Trophoblast cell (in vitro differentiated cells and primary cell): ENCODE results near the gene EPB41L1.

Source experiments
- DNase-seq, 2 donors: peaks; one replicate each; pipeline ENCODE4 v3.0.0-alpha.2; 2016
- H2AFZ ChIP-seq: 2 replicates; pipeline ENCODE4 v1.6.1; 2013; ENCODE audit warnings: low read length, moderate library complexity, mild to moderate bottlenecking; ENCODE audit not compliant: insufficient read depth, poor library complexity
- H2AK5ac ChIP-seq: 2 replicates; pipeline ENCODE4 v1.6.1; 2013; ENCODE audit warnings: mild to moderate bottlenecking, low read length
- H2BK120ac ChIP-seq: 2 replicates; pipeline ENCODE4 v1.6.1; 2013; ENCODE audit warnings: low read length, mild to moderate bottlenecking, moderate library complexity; ENCODE audit not compliant: insufficient read depth, poor library complexity
- H2BK12ac ChIP-seq: 2 replicates; pipeline ENCODE4 v1.6.1; 2013; ENCODE audit warnings: mild to moderate bottlenecking, low read length, moderate library complexity
- H2BK5ac ChIP-seq: 2 replicates; pipeline ENCODE4 v1.6.1; 2013; ENCODE audit warnings: low read length, low read depth, moderate library complexity, mild to moderate bottlenecking; ENCODE audit not compliant: poor library complexity
- H3K14ac ChIP-seq: 2 replicates; pipeline ENCODE4 v1.6.1; 2013; ENCODE audit warnings: mild to moderate bottlenecking, low read length
- H3K18ac ChIP-seq: 2 replicates; pipeline ENCODE4 v1.6.1; 2013; ENCODE audit warnings: mild to moderate bottlenecking, low read length
- H3K23ac ChIP-seq: 2 replicates; pipeline ENCODE4 v1.6.1; 2013; ENCODE audit warnings: low read length
- H3K27ac ChIP-seq: 2 replicates; pipeline ENCODE4 v1.5.1; 2013; ENCODE audit warnings: low read depth, mild to moderate bottlenecking, inconsistent platforms, low read length, moderate library complexity
- H3K27me3 ChIP-seq: 2 replicates; pipeline ENCODE4 v1.6.1; 2013; ENCODE audit warnings: inconsistent platforms, mild to moderate bottlenecking, low read length, moderate library complexity; ENCODE audit not compliant: insufficient read depth
- H3K36me3 ChIP-seq, 2 experiments: 1 replicate in 1 of 2; 2 replicates in 1 of 2; pipeline ENCODE4 v1.6.1; 2013; ENCODE audit warnings: low read length in 2 of 2, mild to moderate bottlenecking in 2 of 2, moderate library complexity in 1 of 2; ENCODE audit not compliant: insufficient read depth in 2 of 2, control insufficient read depth in 1 of 2
- H3K4ac ChIP-seq: 2 replicates; pipeline ENCODE4 v1.6.1; 2013; ENCODE audit warnings: low read depth, mild to moderate bottlenecking, low read length, moderate library complexity
- H3K4me1 ChIP-seq, 2 experiments: 1 replicate in 1 of 2; 2 replicates in 1 of 2; pipeline ENCODE4 v1.6.1; 2013; ENCODE audit warnings: low read length in 2 of 2, mild to moderate bottlenecking in 2 of 2, moderate library complexity in 1 of 2; ENCODE audit not compliant: insufficient read depth in 2 of 2, control insufficient read depth in 1 of 2
- H3K4me2 ChIP-seq: 2 replicates; pipeline ENCODE4 v1.6.1; 2013; ENCODE audit warnings: inconsistent platforms, mild to moderate bottlenecking, low read length, moderate library complexity
- H3K4me3 ChIP-seq: 2 replicates; pipeline ENCODE4 v1.5.1; 2013; ENCODE audit warnings: mild to moderate bottlenecking, low read depth, low read length, inconsistent platforms
- H3K79me1 ChIP-seq: one replicate; pipeline ENCODE4 v1.6.1; 2013; ENCODE audit warnings: low read length
- H3K79me2 ChIP-seq: 2 replicates; pipeline ENCODE4 v1.6.1; 2013; ENCODE audit warnings: low read length, mild to moderate bottlenecking; ENCODE audit not compliant: control insufficient read depth, insufficient read depth, poor library complexity
- H3K9ac ChIP-seq: 2 replicates; pipeline ENCODE4 v1.6.1; 2013; ENCODE audit warnings: mild to moderate bottlenecking, low read length
- H3K9me3 ChIP-seq: 2 replicates; pipeline ENCODE4 v1.6.1; 2013; ENCODE audit warnings: low read depth, mild to moderate bottlenecking, control low read depth, inconsistent platforms, low read length; ENCODE audit not compliant: insufficient read depth
- H4K12ac ChIP-seq: 2 replicates; pipeline ENCODE4 v1.6.1; 2013; ENCODE audit warnings: low read depth, mild to moderate bottlenecking, low read length, moderate library complexity
- H4K8ac ChIP-seq: 2 replicates; pipeline ENCODE4 v1.6.1; 2013; ENCODE audit warnings: low read depth, mild to moderate bottlenecking, low read length, moderate library complexity
- H4K91ac ChIP-seq: one replicate; pipeline ENCODE4 v1.6.1; 2013; ENCODE audit warnings: low read depth, mild to moderate bottlenecking, low read length, moderate library complexity
- WGBS: extraction: QIAGEN DNeasy Blood & Tissue Kit; methylation state at CpG from one replicate; pipeline ENCODE4 v1.1.7; 2013; ENCODE audit warnings: missing lambda C conversion rate; ENCODE audit not compliant: insufficient read length, insufficient coverage; ENCODE audit errors: extremely low coverage; 5-methylcytosine and 5-hydroxymethylcytosine counted together

Gene EPB41L1

DNA sequence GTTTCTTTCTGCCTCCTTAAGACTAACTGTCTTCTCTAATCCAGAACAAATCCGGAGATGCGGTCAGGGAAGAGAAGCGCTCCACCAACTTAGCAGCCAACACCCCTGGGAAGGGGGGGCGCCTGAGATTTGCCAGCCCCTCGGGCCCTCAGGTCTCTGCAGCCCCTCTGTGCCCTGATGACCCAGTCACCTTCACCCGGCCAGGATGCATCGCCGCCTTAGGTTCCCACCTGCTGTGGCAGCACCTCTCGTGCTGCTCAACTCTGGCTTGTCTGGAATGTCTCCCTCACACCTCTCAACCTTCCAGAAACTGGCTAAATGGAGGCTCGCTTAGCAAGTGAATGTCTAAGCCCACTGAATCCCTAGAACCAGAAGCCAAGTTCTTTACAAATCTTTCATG, 53.7 kb downstream of the EPB41L1 start:
- Histone ChIP-seq H3K23ac (no peak overlapping the region), H4K8ac (no peak overlapping the region), H3K4me1 (no peaks in the 10 kb centered on the region), H2BK120ac (no peak overlapping the region), H3K79me1 (no peaks in the 10 kb centered on the region), H3K14ac (no peak overlapping the region), H4K12ac (no peak overlapping the region), H3K4ac (no peak overlapping the region), H3K9me3 (peaks cover 2% of the 10 kb centered on the region), H2BK12ac (no peak overlapping the region), H3K9ac (no peak overlapping the region), H3K36me3 (no peaks in the 10 kb centered on the region), H2AK5ac (no peak overlapping the region), H3K18ac (no peak overlapping the region), H3K4me3 (no peak overlapping the region), H2AFZ (no peak overlapping the region), H3K4me2 (no peak overlapping the region), H3K79me2 (no peaks in the 10 kb centered on the region), H3K27me3 (no peaks in the 10 kb centered on the region), H4K91ac (no peak overlapping the region), H2BK5ac (no peak overlapping the region), H3K27ac (no peak overlapping the region)
- no peak for DNase-seq
- no CpG with 5 or more reads among the region's 10 CpGs for WGBS

DNA sequence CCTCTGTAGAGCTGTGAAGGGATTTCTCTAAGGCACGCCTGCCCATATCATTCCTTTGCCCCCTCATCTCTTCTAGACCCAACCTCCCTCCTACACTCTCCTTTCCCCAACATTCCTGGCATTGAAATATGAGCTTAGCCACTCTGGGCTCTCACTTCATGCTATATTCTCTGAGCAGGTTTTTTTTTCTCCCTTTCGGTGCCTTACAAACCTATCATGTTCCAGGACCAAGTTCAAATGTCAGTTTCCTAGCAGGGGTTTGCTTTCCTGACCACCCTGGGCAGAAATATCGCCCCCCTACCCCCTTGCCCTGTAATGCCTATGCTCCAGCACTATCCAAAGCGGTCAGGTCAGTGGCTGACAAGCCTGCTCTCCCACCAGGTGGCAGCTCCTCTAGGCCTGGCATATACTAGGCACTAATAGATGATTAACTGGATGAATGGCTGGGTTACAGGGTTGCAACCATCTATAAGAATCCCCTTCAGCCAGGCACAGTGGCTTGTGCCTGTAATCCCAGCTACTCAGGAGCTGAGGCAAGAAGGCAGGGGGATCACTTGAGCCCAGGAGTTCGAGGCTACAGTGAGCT, 56.0 kb downstream of the EPB41L1 start:
- Histone ChIP-seq H3K18ac (no peak overlapping the region), H3K36me3 (no peaks in the 10 kb centered on the region), H3K14ac (no peak overlapping the region), H2BK12ac (no peak overlapping the region), H3K27ac (no peak overlapping the region), H3K9me3 (peaks cover 2% of the 10 kb centered on the region), H4K91ac (no peak overlapping the region), H2AFZ (no peak overlapping the region), H2BK5ac (no peak overlapping the region), H3K4me1 (no peaks in the 10 kb centered on the region), H3K79me1 (no peaks in the 10 kb centered on the region), H3K79me2 (no peaks in the 10 kb centered on the region), H3K4ac (no peak overlapping the region), H3K9ac (no peak overlapping the region), H3K4me2 (no peak overlapping the region), H4K8ac (no peak overlapping the region), H2AK5ac (no peak overlapping the region), H3K27me3 (no peaks in the 10 kb centered on the region), H2BK120ac (no peak overlapping the region), H3K23ac (no peak overlapping the region), H3K4me3 (no peak overlapping the region), H4K12ac (no peak overlapping the region)
- WGBS = no CpG with 5 or more reads among the region's 5 CpGs
- no peak for DNase-seq

DNA sequence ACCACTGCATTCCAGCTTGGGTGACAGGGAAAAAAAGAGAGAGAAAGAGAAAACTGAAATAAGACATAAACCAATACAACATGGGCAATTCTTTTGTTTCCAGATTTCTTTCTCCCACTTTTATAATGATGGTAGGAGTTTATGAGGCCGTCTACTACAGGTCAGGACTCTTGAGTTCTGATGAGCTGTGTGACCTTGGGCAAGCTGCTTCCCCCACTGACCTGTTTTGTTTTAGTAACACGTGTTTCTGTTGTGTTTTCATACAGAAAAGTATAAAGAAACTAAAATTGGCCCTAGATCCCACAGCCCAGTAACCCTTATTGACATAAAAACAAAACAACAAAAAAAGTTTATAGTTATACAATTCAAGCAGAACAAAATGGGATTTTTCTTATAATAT, 58.8 kb downstream of the EPB41L1 start:
- Histone ChIP-seq H3K79me1 (no peaks in the 10 kb centered on the region), H3K4me3 (no peak overlapping the region), H4K8ac (no peak overlapping the region), H3K4me2 (no peak overlapping the region), H3K36me3 (no peaks in the 10 kb centered on the region), H3K23ac (no peak overlapping the region), H4K12ac (no peak overlapping the region), H3K4ac (no peak overlapping the region), H3K27me3 (no peaks in the 10 kb centered on the region), H2AFZ (no peak overlapping the region), H3K18ac (no peak overlapping the region), H3K79me2 (no peaks in the 10 kb centered on the region), H3K9ac (no peak overlapping the region), H2BK120ac (no peak overlapping the region), H3K4me1 (no peaks in the 10 kb centered on the region), H3K9me3 (peaks cover 2% of the 10 kb centered on the region), H2BK5ac (no peak overlapping the region), H3K27ac (no peak overlapping the region), H2BK12ac (no peak overlapping the region), H4K91ac (no peak overlapping the region), H2AK5ac (no peak overlapping the region), H3K14ac (no peak overlapping the region)
- no CpG with 5 or more reads among the region's 2 CpGs for WGBS
- DNase-seq = no peak

GRCh38 chr20:36214684-36215256, 60.2 kb downstream of the EPB41L1 start:
- Histone ChIP-seq H3K36me3 (no peaks in the 10 kb centered on the region), H2AFZ (no peak overlapping the region), H3K4me2 (no peak overlapping the region), H3K27ac (no peak overlapping the region), H3K18ac (no peak overlapping the region), H3K4ac (no peak overlapping the region), H4K12ac (no peak overlapping the region), H3K9ac (no peak overlapping the region), H3K27me3 (no peaks in the 10 kb centered on the region), H3K23ac (no peak overlapping the region), H3K4me3 (no peak overlapping the region), H4K8ac (no peak overlapping the region), H2BK12ac (no peak overlapping the region), H4K91ac (no peak overlapping the region), H3K79me2 (no peaks in the 10 kb centered on the region), H2AK5ac (no peak overlapping the region), H2BK120ac (no peak overlapping the region), H3K14ac (no peak overlapping the region), H3K9me3 (peaks cover 2% of the 10 kb centered on the region), H3K4me1 (no peaks in the 10 kb centered on the region), H3K79me1 (no peaks in the 10 kb centered on the region), H2BK5ac (no peak overlapping the region)
- no CpG with 5 or more reads among the region's 5 CpGs for WGBS
- DNase-seq = peak in 1 of 2 donors; percentile 50
